ENCODE data around the gene TTBK2.
A peak's percentile ranks its signal among the peaks of the same experiment; 100 is the strongest.
"Not testable (repeated sequence)": the region's sequence is repeated elsewhere in the genome, so short reads cannot be mapped to it uniquely, and the experiment has no call there.

The TTBK2 gene

GRCh38 chr15:42820811-42821210 lies 99.8 kb downstream of the TTBK2 start:
- DNase-seq: no peak

- DNase-seq: peak; percentile 6
Observed at GRCh38 chr15:42819786-42820185, 100.8 kb downstream of the TTBK2 start.

- no peak for DNase-seq
Observed at GRCh38 chr15:42811433-42811832, 109.1 kb downstream of the TTBK2 start.

GRCh38 chr15:42808913-42809312 lies 111.7 kb downstream of the TTBK2 start:
- DNase-seq: no peak

GRCh38 chr15:42805266-42805665 lies 115.3 kb downstream of the TTBK2 start:
- no peak for DNase-seq

- DNase-seq: peak; percentile 13
Observed at GRCh38 chr15:42804739-42805138, 115.8 kb downstream of the TTBK2 start.

- no peak for DNase-seq
Observed at GRCh38 chr15:42803436-42803835, 117.1 kb downstream of the TTBK2 start.

GRCh38 chr15:42802168-42802567 lies 118.4 kb downstream of the TTBK2 start:
- no peak for DNase-seq

GRCh38 chr15:42800731-42801474 lies 119.7 kb downstream of the TTBK2 start:
- DNase-seq: no peak

- DNase-seq: no peak
Observed at GRCh38 chr15:42798802-42799201, 121.8 kb downstream of the TTBK2 start.

GRCh38 chr15:42796955-42797782 lies 123.4 kb downstream of the TTBK2 start:
- peak; percentile 9 for DNase-seq

GRCh38 chr15:42788725-42789124 lies 131.9 kb downstream of the TTBK2 start:
- DNase-seq: no peak

- no peak for DNase-seq
Observed at GRCh38 chr15:42786978-42787377, 133.6 kb downstream of the TTBK2 start.

- no peak for DNase-seq
Observed at GRCh38 chr15:42785569-42785968, 135.0 kb downstream of the TTBK2 start.

GRCh38 chr15:42784705-42785104 lies 135.9 kb downstream of the TTBK2 start:
- DNase-seq: no peak

GRCh38 chr15:42782716-42783115 lies 137.9 kb downstream of the TTBK2 start:
- no peak for DNase-seq

GRCh38 chr15:42775416-42775815 lies 145.2 kb downstream of the TTBK2 start:
- no peak for DNase-seq

GRCh38 chr15:42772901-42773300 lies 147.7 kb downstream of the TTBK2 start:
- no peak for DNase-seq

GRCh38 chr15:42772144-42772543 lies 148.4 kb downstream of the TTBK2 start:
- DNase-seq: no peak

- not testable (repeated sequence) for DNase-seq
Observed at GRCh38 chr15:42766109-42766508, 154.5 kb downstream of the TTBK2 start.

GRCh38 chr15:42764154-42764731 lies 156.3 kb downstream of the TTBK2 start:
- DNase-seq: not testable (repeated sequence)

- DNase-seq: not testable (repeated sequence)
Observed at GRCh38 chr15:42761813-42762212, 158.8 kb downstream of the TTBK2 start.

GRCh38 chr15:42760759-42761158 lies 159.8 kb downstream of the TTBK2 start:
- no peak for DNase-seq

- no peak for DNase-seq
Observed at GRCh38 chr15:42759093-42759492, 161.5 kb downstream of the TTBK2 start.
